H9 (cell line): ENCODE results near the gene FPR1. TPM values are rescaled to one million over a fixed set of nuclear protein-coding genes. Genes with fewer than 3 reads are reported as not detected.

Source experiments
- DNase-seq: peaks from one replicate; pipeline ENCODE4 v3.0.0-alpha.2; 2017
- H2AFZ ChIP-seq: one replicate; pipeline ENCODE4 v1.6.1; 2013; ENCODE audit warnings: mild to moderate bottlenecking, low read length, control low read depth, moderate library complexity
- H2AK5ac ChIP-seq: 2 replicates; pipeline ENCODE4 v1.6.1; 2013; ENCODE audit warnings: low read length, control low read depth, mixed read lengths; ENCODE audit not compliant: insufficient read length
- H2BK120ac ChIP-seq: one replicate; pipeline ENCODE4 v1.6.1; 2013; ENCODE audit warnings: low read depth, mild to moderate bottlenecking, low read length, control low read depth, inconsistent platforms; ENCODE audit not compliant: poor library complexity, severe bottlenecking
- H2BK12ac ChIP-seq: 2 replicates; pipeline ENCODE4 v1.6.1; 2013; ENCODE audit warnings: low read length, control low read depth, mixed read lengths, low read depth; ENCODE audit not compliant: insufficient read length
- H2BK15ac ChIP-seq: 2 replicates; pipeline ENCODE4 v1.6.1; 2013; ENCODE audit warnings: low read depth, low read length, control low read depth
- H2BK20ac ChIP-seq: one replicate; pipeline ENCODE4 v1.6.1; 2013; ENCODE audit warnings: low read depth, mild to moderate bottlenecking, low read length, control low read depth, inconsistent platforms; ENCODE audit not compliant: poor library complexity, severe bottlenecking
- H2BK5ac ChIP-seq: 2 replicates; pipeline ENCODE4 v1.6.1; 2013; ENCODE audit warnings: low read length, control low read depth, mixed read lengths; ENCODE audit not compliant: insufficient read length
- H3K14ac ChIP-seq: 2 replicates; pipeline ENCODE4 v1.6.1; 2013; ENCODE audit warnings: low read length, control low read depth; ENCODE audit not compliant: insufficient read depth
- H3K18ac ChIP-seq: 2 replicates; pipeline ENCODE4 v1.6.1; 2013; ENCODE audit warnings: low read depth, mild to moderate bottlenecking, mixed read lengths, low read length, control low read depth; ENCODE audit not compliant: insufficient read length
- H3K23ac ChIP-seq: 2 replicates; pipeline ENCODE4 v1.6.1; 2013; ENCODE audit warnings: low read length, control low read depth, mixed read lengths, low read depth; ENCODE audit not compliant: insufficient read length
- H3K23me2 ChIP-seq: 2 replicates; pipeline ENCODE4 v1.6.1; 2013; ENCODE audit warnings: low read depth, mild to moderate bottlenecking, mixed read lengths, low read length, control low read depth; ENCODE audit not compliant: insufficient read length, poor library complexity, severe bottlenecking
- H3K27ac ChIP-seq: 2 replicates; pipeline ENCODE4 v1.5.1; 2013; ENCODE audit warnings: low read length, control low read depth, mixed read lengths, low read depth; ENCODE audit not compliant: insufficient read length
- H3K27me3 ChIP-seq: 2 replicates; pipeline ENCODE4 v1.6.1; 2013; ENCODE audit warnings: low read length, control low read depth, inconsistent platforms; ENCODE audit not compliant: insufficient read depth
- H3K4ac ChIP-seq: 2 replicates; pipeline ENCODE4 v1.6.1; 2013; ENCODE audit warnings: low read depth, mild to moderate bottlenecking, control low read depth, inconsistent platforms, low read length, moderate library complexity
- H3K4me1 ChIP-seq: 2 replicates; pipeline ENCODE4 v1.6.1; 2013; ENCODE audit warnings: low read length, control low read depth, inconsistent platforms; ENCODE audit not compliant: insufficient read depth
- H3K4me2 ChIP-seq: 2 replicates; pipeline ENCODE4 v1.6.1; 2013; ENCODE audit warnings: low read length, control low read depth, mixed read lengths; ENCODE audit not compliant: insufficient read length, insufficient read depth
- H3K56ac ChIP-seq: 2 replicates; pipeline ENCODE4 v1.6.1; 2013; ENCODE audit warnings: low read depth, mild to moderate bottlenecking, mixed read lengths, low read length, control low read depth; ENCODE audit not compliant: insufficient read length
- H3K79me1 ChIP-seq: 2 replicates; pipeline ENCODE4 v1.6.1; 2013; ENCODE audit warnings: low read depth, mild to moderate bottlenecking, moderate library complexity, low read length, control low read depth, inconsistent platforms; ENCODE audit not compliant: insufficient read depth, poor library complexity, severe bottlenecking
- H3K79me2 ChIP-seq: 2 replicates; pipeline ENCODE4 v1.6.1; 2013; ENCODE audit warnings: low read length, control low read depth, inconsistent platforms; ENCODE audit not compliant: insufficient read depth
- H3K9ac ChIP-seq: 2 replicates; pipeline ENCODE4 v1.6.1; 2013; ENCODE audit warnings: low read length, control low read depth, mixed read lengths; ENCODE audit not compliant: insufficient read length; ENCODE audit errors: extremely low read depth
- H3K9me3 ChIP-seq: one replicate; pipeline ENCODE4 v1.6.1; 2013; ENCODE audit warnings: low read depth, low read length, inconsistent platforms; ENCODE audit not compliant: control insufficient read depth
- H3T11ph ChIP-seq: one replicate; pipeline ENCODE4 v1.6.1; 2013; ENCODE audit warnings: mild to moderate bottlenecking, low read length, control low read depth, inconsistent platforms
- H4K20me1 ChIP-seq: one replicate; pipeline ENCODE4 v1.6.1; 2013; ENCODE audit not compliant: control insufficient read depth, insufficient read length, insufficient read depth
- H4K5ac ChIP-seq: 2 replicates; pipeline ENCODE4 v1.6.1; 2013; ENCODE audit warnings: low read depth, mild to moderate bottlenecking, mixed read lengths, low read length, control low read depth; ENCODE audit not compliant: insufficient read length
- H4K8ac ChIP-seq: replicated peaks from 2 replicates; pipeline ENCODE4 v1.6.1; 2013; ENCODE audit warnings: low read length, control low read depth, mixed read lengths, low read depth; ENCODE audit not compliant: insufficient read length
- H4K91ac ChIP-seq: 2 replicates; pipeline ENCODE4 v1.6.1; 2013; ENCODE audit warnings: low read depth, mild to moderate bottlenecking, moderate library complexity, mixed read lengths, low read length, control low read depth; ENCODE audit not compliant: insufficient read length
- H3K27ac Mint-ChIP-seq, 3 experiments: 2 replicates in 2 of 3; 3 replicates in 1 of 3; pipeline ENCODE4 v1.8.0; 2020 to 2021; ENCODE audit warnings: mixed read lengths in 3 of 3, mild to moderate bottlenecking in 1 of 3, moderate library complexity in 1 of 3
- H3K27me3 Mint-ChIP-seq: 2 replicates; pipeline ENCODE4 v1.8.0; 2021; ENCODE audit warnings: low read depth, mild to moderate bottlenecking, moderate library complexity, mixed read lengths
- H3K36me3 Mint-ChIP-seq, 3 experiments: 2 replicates in 2 of 3; 3 replicates in 1 of 3; pipeline ENCODE4 v1.8.0; 2020 to 2021; ENCODE audit warnings: low read depth in 3 of 3, mixed read lengths in 3 of 3; ENCODE audit not compliant: insufficient read depth in 1 of 3
- H3K4me1 Mint-ChIP-seq, 2 experiments: 2 replicates each; pipeline ENCODE4 v1.8.0; 2020; ENCODE audit warnings: mixed read lengths in 2 of 2
- H3K4me3 Mint-ChIP-seq, 2 experiments: 2 replicates in 1 of 2; 3 replicates in 1 of 2; pipeline ENCODE4 v1.8.0; 2020 to 2021; ENCODE audit warnings: mild to moderate bottlenecking in 2 of 2, mixed read lengths in 2 of 2, moderate library complexity in 1 of 2
- H3K9me3 Mint-ChIP-seq, 2 experiments: 2 replicates in 1 of 2; 3 replicates in 1 of 2; pipeline ENCODE4 v1.8.0; 2020; ENCODE audit warnings: mild to moderate bottlenecking in 2 of 2, mixed read lengths in 2 of 2, moderate library complexity in 1 of 2
- CTCF ChIP-seq: fragments of 200-600 bp; sonication (generic); conservative IDR thresholded peaks from 3 replicates; pipeline ENCODE4 v1.8.0; 2021; ENCODE audit warnings: antibody characterized with exemption, mild to moderate bottlenecking
- WGBS: extraction: QIAGEN DNeasy Blood & Tissue Kit; methylation state at CpG from one replicate; pipeline ENCODE4 v1.1.7; 2013; ENCODE audit warnings: missing lambda C conversion rate, low lambda C conversion rate, mixed read lengths; ENCODE audit not compliant: insufficient read length; ENCODE audit errors: extremely low coverage; 5-methylcytosine and 5-hydroxymethylcytosine counted together
- total RNA-seq: library from RNA; stranded (reverse); gene quantifications from 2 replicates; pipeline ENCODE4 v1.2.1, GENCODE V29; 2021

FPR1 gene
- total RNA-seq, 1 experiment from 2014 or later: not detected

DNA sequence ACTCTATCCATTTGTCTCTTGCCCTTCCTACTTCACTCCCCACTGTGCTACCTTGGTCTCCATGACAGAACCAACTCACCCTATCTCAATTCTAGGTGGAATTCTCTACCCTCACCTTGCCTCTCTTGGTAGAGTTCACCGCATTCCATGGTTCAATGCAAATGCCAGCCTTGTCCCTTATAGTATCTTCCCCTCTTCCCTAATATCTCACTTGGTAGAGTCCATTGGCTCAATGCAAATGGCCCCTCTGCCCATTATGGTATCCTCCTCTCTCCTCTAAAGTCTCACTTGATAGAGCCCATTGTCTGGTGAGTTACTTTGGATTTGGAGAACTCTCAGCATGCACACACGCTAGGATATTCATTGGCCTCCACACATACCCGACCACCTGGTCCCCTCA lies 35.8 kb downstream of the FPR1 start:
- Histone ChIP-seq H4K5ac (no peak overlapping the region), H3K27ac (no peak overlapping the region), H2BK120ac (no peak overlapping the region), H2BK20ac (no peak overlapping the region), H4K8ac (no peak overlapping the region), H2BK15ac (no peak overlapping the region), H4K20me1 (no peaks in the 10 kb centered on the region), H2BK5ac (no peak overlapping the region), H3K56ac (no peak overlapping the region), H3K4me1 (no peaks in the 10 kb centered on the region), H3K4ac (no peak overlapping the region), H3K79me2 (no peaks in the 10 kb centered on the region), H3K18ac (no peak overlapping the region), H2AK5ac (no peak overlapping the region), H3K4me2 (no peak overlapping the region), H3K9ac (no peak overlapping the region), H4K91ac (no peak overlapping the region), H3K9me3 (no peaks in the 10 kb centered on the region), H3T11ph (no peak overlapping the region), H3K23ac (no peak overlapping the region), H3K27me3 (peaks cover 6% of the 10 kb centered on the region; the same call in 1 of the 2 replicates), H3K23me2 (peaks cover 9% of the 10 kb centered on the region), H2BK12ac (no peak overlapping the region), H3K14ac (no peak overlapping the region), H2AFZ (no peak overlapping the region), H3K79me1 (no peaks in the 10 kb centered on the region)
- no peak overlapping the region for H3K4me3 Mint-ChIP-seq
- H3K27me3 Mint-ChIP-seq: peaks cover 76% of the 10 kb centered on the region
- H3K36me3 Mint-ChIP-seq: no peaks in the 10 kb centered on the region
- no CpG with 5 or more reads among the region's 3 CpGs for WGBS
- DNase-seq: no peak
- no peak for TF ChIP-seq CTCF
- H3K4me1 Mint-ChIP-seq: peaks cover 7 to 8% of the 10 kb centered on the region in 2 experiments; a peak in 3 of 4 replicates
- H3K9me3 Mint-ChIP-seq: peaks cover 0 to 31% of the 10 kb centered on the region in 2 experiments; a peak in 4 of 5 replicates
- H3K27ac Mint-ChIP-seq: no peak overlapping the region
